Neural cell (in vitro differentiated cells): ENCODE data around the gene DNAJC5. TPM values are rescaled to one million over a fixed set of nuclear protein-coding genes. Genes with fewer than 3 reads are reported as not detected.

Experiments
- H2AFZ ChIP-seq: fragments of 200-600, 300-800 bp; sonication (generic), shearing (Covaris generic); 2 replicates; pipeline ENCODE4 v1.6.0; 2014; ENCODE audit warnings: low read depth, mild to moderate bottlenecking, antibody characterized with exemption, low read length, moderate library complexity
- H3F3A ChIP-seq: fragments of 200-600 bp; shearing (Covaris generic); 2 replicates; pipeline ENCODE4 v1.6.1; 2016; ENCODE audit warnings: mild to moderate bottlenecking, moderate library complexity, mixed read lengths, antibody characterized with exemption, low read length; ENCODE audit not compliant: insufficient read depth, poor library complexity, severe bottlenecking
- H3K27ac ChIP-seq: fragments of 200-600, 300-800 bp; sonication (generic), shearing (Covaris generic); 2 replicates; pipeline ENCODE4 v1.5.1; 2014; ENCODE audit warnings: mild to moderate bottlenecking, low read length, moderate library complexity
- H3K27me3 ChIP-seq: fragments of 300-800, 200-600 bp; sonication (generic), shearing (Covaris generic); 2 replicates; pipeline ENCODE4 v1.6.0; 2014; ENCODE audit warnings: mild to moderate bottlenecking, low read depth, low read length, moderate library complexity; ENCODE audit not compliant: insufficient read depth
- H3K36me3 ChIP-seq: fragments of 300-800, 200-600 bp; sonication (generic), shearing (Covaris generic); 2 replicates; pipeline ENCODE4 v1.5.1; 2014; ENCODE audit warnings: mild to moderate bottlenecking, antibody characterized with exemption, low read length, moderate library complexity; ENCODE audit not compliant: insufficient read depth
- H3K4me2 ChIP-seq: fragments of 300-800, 200-600 bp; sonication (generic), shearing (Covaris generic); 2 replicates; pipeline ENCODE4 v1.6.0; 2014; ENCODE audit warnings: mild to moderate bottlenecking, low read length
- H3K4me3 ChIP-seq: fragments of 300-800, 200-600 bp; sonication (generic), shearing (Covaris generic); 2 replicates; pipeline ENCODE4 v1.5.1; 2014; ENCODE audit warnings: mild to moderate bottlenecking, low read length, moderate library complexity
- H3K79me2 ChIP-seq: fragments of 200-600 bp; shearing (Covaris generic); replicated peaks from 2 replicates; pipeline ENCODE4 v1.6.0; 2014; ENCODE audit warnings: mild to moderate bottlenecking, low read length, moderate library complexity; ENCODE audit not compliant: insufficient read depth
- H3K9ac ChIP-seq: fragments of 300-800, 200-600 bp; sonication (generic), shearing (Covaris generic); 2 replicates; pipeline ENCODE4 v1.6.1; 2016; ENCODE audit warnings: mild to moderate bottlenecking, low read length, mixed read lengths
- H3K9me2 ChIP-seq: fragments of 200-600 bp; shearing (Covaris generic); 2 replicates; pipeline ENCODE4 v1.6.1; 2016; ENCODE audit warnings: mild to moderate bottlenecking, low read length, mixed read lengths; ENCODE audit not compliant: insufficient read depth
- H3K9me3 ChIP-seq: fragments of 200-600, 300-800 bp; sonication (generic), shearing (Covaris generic); 2 replicates; pipeline ENCODE4 v1.6.1; 2016; ENCODE audit warnings: mild to moderate bottlenecking, mixed run types, low read length, moderate library complexity, mixed read lengths
- H4K20me1 ChIP-seq: fragments of 200-600 bp; shearing (Covaris generic); 2 replicates; pipeline ENCODE4 v1.6.1; 2016; ENCODE audit warnings: mild to moderate bottlenecking, mixed run types; ENCODE audit not compliant: insufficient read depth
- CTCF ChIP-seq: fragments of 450-650 bp; IDR thresholded peaks from 2 replicates; pipeline ENCODE4 v1.5.1; 2014; ENCODE audit warnings: antibody characterized with exemption, mild to moderate bottlenecking, moderate library complexity; ENCODE audit not compliant: poor library complexity, severe bottlenecking
- EP300 ChIP-seq: fragments of 450-650 bp; conservative IDR thresholded peaks from 2 replicates; pipeline ENCODE4 v1.6.1; 2014; ENCODE audit warnings: antibody characterized with exemption, mild to moderate bottlenecking, moderate library complexity; ENCODE audit not compliant: poor library complexity, severe bottlenecking
- EZH2 ChIP-seq: fragments of 200-600, 300-800 bp; shearing (Covaris generic), sonication (generic); IDR thresholded peaks from 2 replicates; pipeline ENCODE4 v1.6.1; 2014; ENCODE audit warnings: antibody characterized with exemption, low read length, borderline replicate concordance, mild to moderate bottlenecking; ENCODE audit not compliant: insufficient read depth, poor library complexity, severe bottlenecking
- MXI1 ChIP-seq: fragments of 450-650 bp; conservative IDR thresholded peaks from 2 replicates; pipeline ENCODE4 v1.6.1; 2014; ENCODE audit warnings: antibody characterized with exemption, mild to moderate bottlenecking; ENCODE audit not compliant: poor library complexity, severe bottlenecking
- POLR2AphosphoS5 ChIP-seq: IDR thresholded peaks from 2 replicates; pipeline ENCODE4 v1.6.1; 2012
- RAD21 ChIP-seq: fragments of 450-650 bp; conservative IDR thresholded peaks from 2 replicates; pipeline ENCODE4 v1.6.1; 2014; ENCODE audit warnings: antibody characterized with exemption, mild to moderate bottlenecking, moderate library complexity
- REST ChIP-seq: IDR thresholded peaks from 2 replicates; pipeline ENCODE4 v1.6.1; 2012; ENCODE audit warnings: borderline replicate concordance
- SMC3 ChIP-seq: fragments of 450-650 bp; conservative IDR thresholded peaks from 2 replicates; pipeline ENCODE4 v1.6.1; 2014; ENCODE audit warnings: antibody characterized with exemption, mild to moderate bottlenecking, moderate library complexity; ENCODE audit not compliant: poor library complexity
- TAF1 ChIP-seq: IDR thresholded peaks from 2 replicates; pipeline ENCODE4 v1.6.1; 2012; ENCODE audit warnings: low read depth
- polyA plus RNA-seq: library from polyadenylated mRNA; depleted of rRNA; stranded (reverse); fragments of >200 nt; gene quantifications from 2 replicates; pipeline ENCODE4 v1.2.3, GENCODE V29; 2014

DNAJC5 gene
- polyA plus RNA-seq, 1 donor from 2014 or later: 82.8 TPM

GRCh38 chr20:63919130-63919529, 24.2 kb downstream of the DNAJC5 start:
- Histone ChIP-seq H3K9ac (no peak overlapping the region), H2AFZ (no peak overlapping the region), H3K36me3 (no peaks in the 10 kb centered on the region), H3K4me3 (no peak overlapping the region), H3K4me2 (no peak overlapping the region), H3K9me2 (no peaks in the 10 kb centered on the region), H3K27ac (no peak overlapping the region), H3K27me3 (no peaks in the 10 kb centered on the region), H4K20me1 (no peaks in the 10 kb centered on the region), H3K79me2 (peaks cover 8% of the 10 kb centered on the region), H3K9me3 (no peaks in the 10 kb centered on the region), H3F3A (no peaks in the 10 kb centered on the region)
- TF ChIP-seq REST (no peak), MXI1 (no peak), TAF1 (no peak), EZH2 (no peak), RAD21 (no peak), POLR2AphosphoS5 (no peak), SMC3 (no peak), CTCF (no peak), EP300 (no peak)

DNA sequence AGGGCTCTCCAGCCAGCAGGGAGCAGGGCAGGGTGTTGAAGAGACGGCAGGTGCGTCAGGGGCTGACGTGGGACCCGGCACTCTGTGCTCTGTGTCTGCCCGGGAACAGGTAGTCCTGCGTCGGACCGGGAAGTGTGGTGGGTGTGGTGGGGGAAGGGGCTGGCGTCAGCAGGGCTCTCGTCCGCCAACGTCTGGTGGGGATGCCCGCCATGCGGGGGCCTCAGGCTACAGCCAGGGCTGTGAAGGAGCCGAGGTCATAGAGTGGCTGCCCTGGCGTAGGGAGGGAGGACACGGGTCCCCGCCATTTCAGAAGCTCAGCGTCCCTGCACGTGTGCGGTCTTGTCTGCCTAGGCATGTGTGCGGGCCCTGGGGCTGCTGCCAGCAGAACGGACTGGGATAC, 25.3 kb downstream of the DNAJC5 start:
- Histone ChIP-seq H4K20me1 (no peaks in the 10 kb centered on the region), H3K9me3 (no peaks in the 10 kb centered on the region), H3K27me3 (no peaks in the 10 kb centered on the region), H3K4me2 (no peak overlapping the region), H3F3A (no peaks in the 10 kb centered on the region), H3K36me3 (no peaks in the 10 kb centered on the region), H3K79me2 (peaks cover 5% of the 10 kb centered on the region), H3K27ac (no peak overlapping the region), H3K9ac (no peak overlapping the region), H3K9me2 (no peaks in the 10 kb centered on the region), H3K4me3 (no peak overlapping the region), H2AFZ (no peak overlapping the region)
- TF ChIP-seq EZH2 (no peak), REST (no peak), EP300 (no peak), SMC3 (no peak), TAF1 (no peak), POLR2AphosphoS5 (no peak)
